Measurements from ENCODE around the gene SLC43A2. TPM values are rescaled to one million over a fixed set of nuclear protein-coding genes. Genes with fewer than 3 reads are reported as not detected.

SLC43A2 gene
- total RNA-seq, 4 donors from 2014 or later = 58.6 to 103 (median 69.0) TPM

- H3K4me1 ChIP-seq = peaks cover 0 to 8% (median 3%) of the 10 kb centered on the region in 4 donors
- no peaks in the 10 kb centered on the region for H3K27me3 ChIP-seq
- no peak overlapping the region for H3K4me3 ChIP-seq
- TF ChIP-seq CTCF (IDR thresholded peaks at IDR 0.05) (no peak), POLR2A (IDR thresholded peaks at IDR 0.05) (no peak)
- H3K36me3 ChIP-seq = peaks cover 0 to 41% (median 0%) of the 10 kb centered on the region in 3 donors
- H3K27ac ChIP-seq = no peak overlapping the region
- H3K9me3 ChIP-seq = no peaks in the 10 kb centered on the region
- DNase-seq = no peak
Observed at GRCh38 chr17:1612400-1612799, 16.2 kb downstream of the SLC43A2 start.

GRCh38 chr17:1611715-1612114 is 16.9 kb downstream of the SLC43A2 start:
- H3K4me3 ChIP-seq = no peak overlapping the region
- H3K27me3 ChIP-seq = no peaks in the 10 kb centered on the region
- DNase-seq = no peak
- no peak for TF ChIP-seq CTCF (IDR thresholded peaks at IDR 0.05)
- TF ChIP-seq POLR2A (IDR thresholded peaks at IDR 0.05) = no peak
- H3K36me3 ChIP-seq = peaks cover 0 to 38% (median 0%) of the 10 kb centered on the region in 3 donors
- no peaks in the 10 kb centered on the region for H3K9me3 ChIP-seq
- no peak overlapping the region for H3K27ac ChIP-seq
- peaks cover 0 to 8% (median 4%) of the 10 kb centered on the region in 4 donors for H3K4me1 ChIP-seq

- H3K27ac ChIP-seq = no peak overlapping the region
- no peak for DNase-seq
- H3K27me3 ChIP-seq = no peaks in the 10 kb centered on the region
- no peaks in the 10 kb centered on the region for H3K9me3 ChIP-seq
- peaks cover 0 to 17% (median 0%) of the 10 kb centered on the region in 3 donors for H3K36me3 ChIP-seq
- no peak for TF ChIP-seq CTCF (IDR thresholded peaks at IDR 0.05)
- TF ChIP-seq POLR2A (IDR thresholded peaks at IDR 0.05) = no peak
- no peak overlapping the region for H3K4me3 ChIP-seq
- H3K4me1 ChIP-seq = peaks cover 0 to 8% (median 4%) of the 10 kb centered on the region in 4 donors
Observed at GRCh38 chr17:1608676-1609075, 20.0 kb downstream of the SLC43A2 start.

- no peak for DNase-seq
- Histone ChIP-seq H3K36me3 (peaks cover 0 to 10% (median 0%) of the 10 kb centered on the region in 3 donors), H3K27ac (peak overlapping the region; percentile 8 to 55 (median 28)), H3K27me3 (no peaks in the 10 kb centered on the region), H3K4me1 (peaks cover 0 to 8% (median 4%) of the 10 kb centered on the region in 4 donors), H3K4me3 (no peak overlapping the region), H3K9me3 (no peaks in the 10 kb centered on the region)
- TF ChIP-seq CTCF (IDR thresholded peaks at IDR 0.05) = no peak
- no peak for TF ChIP-seq POLR2A (IDR thresholded peaks at IDR 0.05)
Observed at GRCh38 chr17:1607971-1608320, 20.7 kb downstream of the SLC43A2 start.

- TF ChIP-seq CTCF (IDR thresholded peaks at IDR 0.05) (no peak), POLR2A (IDR thresholded peaks at IDR 0.05) (no peak)
- H3K36me3 ChIP-seq = peaks cover 0 to 7% (median 0%) of the 10 kb centered on the region in 3 donors
- peak overlapping the region; percentile 3 to 55 (median 24) for H3K27ac ChIP-seq
- no peak overlapping the region for H3K4me3 ChIP-seq
- peaks cover 0 to 8% (median 4%) of the 10 kb centered on the region in 4 donors for H3K4me1 ChIP-seq
- no peaks in the 10 kb centered on the region for H3K9me3 ChIP-seq
- no peak for DNase-seq
- H3K27me3 ChIP-seq = no peaks in the 10 kb centered on the region
Observed at GRCh38 chr17:1606352-1606985, 22.2 kb downstream of the SLC43A2 start.

Data from Peyer's patch (tissue), 4 donors.